ENCODE measurements around the gene NCOA3.

Gene NCOA3

GRCh38 chr20:47501482-47502270 lies at the start of gene NCOA3:
TSS of gene NCOA3 (plus strand) at chr20:47501887. CDS start at chr20:47622248, 120,361 bp downstream.
- no peak; the same call in none of the 2 replicates for TF ChIP-seq CTCF (conservative IDR thresholded peaks at IDR 0.05; ENCODE audit: low read depth)
- POLR2A ChIA-PET (ENCODE audit: low non-redundant PET) = interaction anchor here (0.5 to 1.8 kb wide), 18 partner anchors 9 to 276 kb away, joined by 3 to 16 read pairs (median 4); no protein-coding TSS in a partner anchor
- H3K27ac ChIP-seq = peak within 1 kb of the TSS; percentile 91
- CTCF ChIA-PET = interaction anchor here (0.5 to 2.5 kb wide), 22 partner anchors 8 to 1119 kb away, joined by 3 to 21 read pairs (median 4); no protein-coding TSS in a partner anchor
- peak; percentile 99 for DNase-seq (ENCODE audit: low spot score)

- ChIA-PET CTCF (interaction anchor here (1.7 kb wide), 1 partner anchor 69 kb away, joined by 9 read pairs; no protein-coding TSS in a partner anchor), POLR2A (ENCODE audit: low non-redundant PET) (interaction anchor here (1.0 kb wide), 1 partner anchor 14 kb away, joined by 4 read pairs; no protein-coding TSS in a partner anchor)
- no peak for DNase-seq (ENCODE audit: low spot score)
- TF ChIP-seq CTCF (conservative IDR thresholded peaks at IDR 0.05; ENCODE audit: low read depth) = no peak
- peak overlapping the region; percentile 86 for H3K27ac ChIP-seq
These were observed 48.9 kb upstream of the NCOA3 start for GRCh38 chr20:47452736-47453161.

GRCh38 chr20:47453167-47453782 lies 48.4 kb upstream of the NCOA3 start:
- peak; percentile 86 for DNase-seq (ENCODE audit: low spot score)
- peak overlapping the region; percentile 86 for H3K27ac ChIP-seq
- POLR2A ChIA-PET (ENCODE audit: low non-redundant PET) = interaction anchor here (0.6 to 1.0 kb wide), 3 partner anchors 14 to 156 kb away, joined by 3 to 4 read pairs (median 3); no protein-coding TSS in a partner anchor
- CTCF ChIA-PET = interaction anchor here (0.5 to 1.7 kb wide), 3 partner anchors 69 to 151 kb away, joined by 4 to 9 read pairs (median 6); partner anchors contain the start of gene ZMYND8
- TF ChIP-seq CTCF (conservative IDR thresholded peaks at IDR 0.05; ENCODE audit: low read depth) = no peak

GRCh38 chr20:47454298-47455132 lies 47.2 kb upstream of the NCOA3 start:
- peak overlapping the region; percentile 86 for H3K27ac ChIP-seq
- ChIA-PET CTCF (interaction anchor here (0.6 to 1.7 kb wide), 4 partner anchors 70 to 769 kb away, joined by 3 to 10 read pairs (median 6); no protein-coding TSS in a partner anchor), POLR2A (ENCODE audit: low non-redundant PET) (interaction anchor here (1.1 kb wide), 1 partner anchor 47 kb away, joined by 3 read pairs; the partner anchor contains the start of gene NCOA3)
- TF ChIP-seq CTCF (conservative IDR thresholded peaks at IDR 0.05; ENCODE audit: low read depth) = no peak
- DNase-seq (ENCODE audit: low spot score) = no peak

- no peak for DNase-seq (ENCODE audit: low spot score)
- no peak for TF ChIP-seq CTCF (conservative IDR thresholded peaks at IDR 0.05; ENCODE audit: low read depth)
- CTCF ChIA-PET = interaction anchor here (0.6 to 1.4 kb wide), 7 partner anchors 9 to 166 kb away, joined by 3 to 10 read pairs (median 4); partner anchors contain the start of gene NCOA3
- peak overlapping the region; percentile 74 for H3K27ac ChIP-seq
- POLR2A ChIA-PET (ENCODE audit: low non-redundant PET) = interaction anchor here (1.0 to 1.1 kb wide), 2 partner anchors 17 to 46 kb away, joined by 3 read pairs; partner anchors contain the start of gene NCOA3
These were observed 46.3 kb upstream of the NCOA3 start for GRCh38 chr20:47455133-47456040.
